Ovary (tissue), 3 donors: Measurements from ENCODE around the gene SLC9A3.

ENCODE experiments used
- POLR2A ChIP-seq: fragments of 450-650 bp; IDR thresholded peaks from one replicate; pipeline ENCODE4 v1.6.1; 2017; ENCODE audit warnings: antibody characterized with exemption, mild to moderate bottlenecking, moderate library complexity
- TF ChIP-seq, protein P1 (sequence below), 3 donors: fragments of 450-650 bp in 2 of 3; fragments of 200-600 bp in 1 of 3; IDR thresholded peaks; one replicate each; pipeline versions ENCODE4 v1.5.1 to v1.8.0; 2016 to 2022; ENCODE audit warnings: antibody characterized with exemption in 3 of 3, mild to moderate bottlenecking in 1 of 3
- donor health status: DM: no; HTN: no; CAD: no.

GRCh38 chr5:530001-530955, 6.0 kb upstream of the SLC9A3 start:
- TF ChIP-seq, protein P1, sequence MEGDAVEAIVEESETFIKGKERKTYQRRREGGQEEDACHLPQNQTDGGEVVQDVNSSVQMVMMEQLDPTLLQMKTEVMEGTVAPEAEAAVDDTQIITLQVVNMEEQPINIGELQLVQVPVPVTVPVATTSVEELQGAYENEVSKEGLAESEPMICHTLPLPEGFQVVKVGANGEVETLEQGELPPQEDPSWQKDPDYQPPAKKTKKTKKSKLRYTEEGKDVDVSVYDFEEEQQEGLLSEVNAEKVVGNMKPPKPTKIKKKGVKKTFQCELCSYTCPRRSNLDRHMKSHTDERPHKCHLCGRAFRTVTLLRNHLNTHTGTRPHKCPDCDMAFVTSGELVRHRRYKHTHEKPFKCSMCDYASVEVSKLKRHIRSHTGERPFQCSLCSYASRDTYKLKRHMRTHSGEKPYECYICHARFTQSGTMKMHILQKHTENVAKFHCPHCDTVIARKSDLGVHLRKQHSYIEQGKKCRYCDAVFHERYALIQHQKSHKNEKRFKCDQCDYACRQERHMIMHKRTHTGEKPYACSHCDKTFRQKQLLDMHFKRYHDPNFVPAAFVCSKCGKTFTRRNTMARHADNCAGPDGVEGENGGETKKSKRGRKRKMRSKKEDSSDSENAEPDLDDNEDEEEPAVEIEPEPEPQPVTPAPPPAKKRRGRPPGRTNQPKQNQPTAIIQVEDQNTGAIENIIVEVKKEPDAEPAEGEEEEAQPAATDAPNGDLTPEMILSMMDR (IDR thresholded peaks at IDR 0.05) = no peak
- no peak for TF ChIP-seq POLR2A
